Upper lobe of left lung (tissue), 6 donors: ENCODE measurements around the gene ARMC8. TPM values are rescaled to one million over a fixed set of nuclear protein-coding genes. Genes with fewer than 3 reads are reported as not detected.

ENCODE experiments used
- ATAC-seq, 2 donors: fragments of 200-7000 bp; cut with Tn5 transposase; one replicate each; pipeline ENCODE4 v1.9.1; 2022; ENCODE audit warnings: mild to moderate bottlenecking in 2 of 2, moderate library complexity in 2 of 2; ENCODE audit not compliant: low FRiP score in 2 of 2
- DNase-seq, 2 donors: peaks; one replicate each; pipeline ENCODE4 v3.0.0-alpha.2; 2019 to 2020
- H3K27ac ChIP-seq, 4 donors: fragments of 200-600 bp; sonication (generic); one replicate each; pipeline ENCODE4 v1.5.1; 2016 to 2019
- H3K27me3 ChIP-seq, 4 donors: fragments of 200-600 bp; sonication (generic); one replicate each; pipeline ENCODE4 v1.5.1; 2017 to 2019
- H3K36me3 ChIP-seq, 4 donors: fragments of 200-600 bp; sonication (generic); one replicate each; pipeline ENCODE4 v1.5.1; 2016 to 2019
- H3K4me1 ChIP-seq, 4 donors: fragments of 200-600 bp; sonication (generic); one replicate each; pipeline ENCODE4 v1.5.1; 2018 to 2019
- H3K4me3 ChIP-seq, 4 donors: fragments of 200-600 bp; sonication (generic); one replicate each; pipeline ENCODE4 v1.5.1; 2017 to 2019; ENCODE audit warnings: mild to moderate bottlenecking in 2 of 4, moderate library complexity in 1 of 4
- H3K9me3 ChIP-seq, 4 donors: fragments of 200-600 bp; sonication (generic); one replicate each; pipeline ENCODE4 v1.5.1; 2018 to 2019
- CTCF ChIP-seq, 6 experiments: fragments of 450-650 bp in 4 of 6; fragments of 200-600 bp in 2 of 6; sonication (generic) in 2 of 6; IDR thresholded peaks; one replicate each; pipeline ENCODE4 v1.5.1; 2016 to 2019; ENCODE audit warnings: antibody characterized with exemption in 6 of 6
- EP300 ChIP-seq, 4 donors: sonication (generic); formaldehyde crosslinking; IDR thresholded peaks; one replicate each; pipeline ENCODE4 v1.5.1; 2017; ENCODE audit warnings: antibody characterized with exemption in 4 of 4, control low read depth in 2 of 4
- POLR2A ChIP-seq, 4 donors: fragments of 450-650 bp; IDR thresholded peaks; one replicate each; pipeline ENCODE4 v1.5.1; 2016 to 2017; ENCODE audit warnings: antibody characterized with exemption in 4 of 4, mild to moderate bottlenecking in 2 of 4
- POLR2AphosphoS5 ChIP-seq, 2 donors: sonication (generic); formaldehyde crosslinking; IDR thresholded peaks; one replicate each; pipeline ENCODE4 v1.5.1; 2017; ENCODE audit warnings: antibody characterized with exemption in 2 of 2
- WGBS, 2 donors: methylation state at CpG; one replicate each; pipeline ENCODE4 v1.1.5; 2017 to 2018; 5-methylcytosine and 5-hydroxymethylcytosine counted together
- total RNA-seq, 6 donors: library from RNA; depleted of rRNA in 4 of 6; stranded (reverse); fragments of >200 nt in 4 of 6; gene quantifications; one replicate each; pipeline versions ENCODE4 v1.1.0 to v1.2.1, GENCODE V29; 2016 to 2021
- donor health status: DM: no; HTN: no; CAD: no; lungs with moderate emphysema.
- donor health status: DM: no; HTN: yes; CAD: no; lungs with severe emphysema.

The ARMC8 gene
- total RNA-seq, 6 donors from 2014 or later: 40.2 to 67.4 (median 48.1) TPM

GRCh38 chr3:138296639-138297038, 109.5 kb downstream of the ARMC8 start:
- ATAC-seq (no peak), DNase-seq (no peak)
- Histone ChIP-seq H3K4me3 (no peak overlapping the region), H3K36me3 (peaks cover 0 to 71% (median 41%) of the 10 kb centered on the region in 4 donors), H3K27me3 (no peaks in the 10 kb centered on the region), H3K27ac (no peak overlapping the region), H3K9me3 (no peaks in the 10 kb centered on the region), H3K4me1 (no peaks in the 10 kb centered on the region)
- 82 to 96% methylated on average over 1 of the region's 1 CpG for WGBS, 2 donors
- TF ChIP-seq EP300 (IDR thresholded peaks at IDR 0.05) (no peak), CTCF (IDR thresholded peaks at IDR 0.05) (no peak), POLR2A (IDR thresholded peaks at IDR 0.05) (no peak), POLR2AphosphoS5 (IDR thresholded peaks at IDR 0.05) (no peak)

GRCh38 chr3:138297059-138297607, 110.0 kb downstream of the ARMC8 start:
- Histone ChIP-seq H3K27me3 (no peaks in the 10 kb centered on the region), H3K4me1 (no peaks in the 10 kb centered on the region), H3K9me3 (no peaks in the 10 kb centered on the region), H3K36me3 (peaks cover 0 to 66% (median 36%) of the 10 kb centered on the region in 4 donors), H3K4me3 (no peak overlapping the region), H3K27ac (no peak overlapping the region)
- no peak for DNase-seq
- 82 to 88% methylated on average over 5 of the region's 5 CpGs for WGBS, 2 donors
- TF ChIP-seq POLR2A (IDR thresholded peaks at IDR 0.05) (no peak), CTCF (IDR thresholded peaks at IDR 0.05) (no peak), EP300 (IDR thresholded peaks at IDR 0.05) (no peak)
- no peak for ATAC-seq

GRCh38 chr3:138297876-138298275, 110.8 kb downstream of the ARMC8 start:
- Histone ChIP-seq H3K36me3 (peaks cover 0 to 59% (median 32%) of the 10 kb centered on the region in 4 donors), H3K27me3 (no peaks in the 10 kb centered on the region), H3K27ac (no peak overlapping the region), H3K4me1 (no peaks in the 10 kb centered on the region), H3K4me3 (no peak overlapping the region), H3K9me3 (no peaks in the 10 kb centered on the region)
- no peak for ATAC-seq
- no peak for DNase-seq
- TF ChIP-seq EP300 (IDR thresholded peaks at IDR 0.05) (no peak), POLR2A (IDR thresholded peaks at IDR 0.05) (no peak), POLR2AphosphoS5 (IDR thresholded peaks at IDR 0.05) (no peak), CTCF (IDR thresholded peaks at IDR 0.05) (no peak)
- 95 to 97% methylated on average over 1 of the region's 1 CpG for WGBS, 2 donors

GRCh38 chr3:138300647-138301046, 113.5 kb downstream of the ARMC8 start:
- TF ChIP-seq POLR2AphosphoS5 (IDR thresholded peaks at IDR 0.05) (no peak), EP300 (IDR thresholded peaks at IDR 0.05) (no peak), POLR2A (IDR thresholded peaks at IDR 0.05) (no peak), CTCF (IDR thresholded peaks at IDR 0.05) (no peak)
- Histone ChIP-seq H3K4me1 (no peaks in the 10 kb centered on the region), H3K27ac (no peak overlapping the region), H3K4me3 (no peak overlapping the region), H3K9me3 (no peaks in the 10 kb centered on the region), H3K27me3 (no peaks in the 10 kb centered on the region), H3K36me3 (peaks cover 0 to 31% (median 21%) of the 10 kb centered on the region in 4 donors)
- 71 to 72% methylated on average over 2 of the region's 2 CpGs for WGBS, 2 donors
- no peak for DNase-seq
- ATAC-seq: no peak

GRCh38 chr3:138303474-138303873, 116.4 kb downstream of the ARMC8 start:
- H3K4me3 ChIP-seq: no peak overlapping the region
- no peaks in the 10 kb centered on the region for H3K4me1 ChIP-seq
- H3K27ac ChIP-seq: no peak overlapping the region
- no peaks in the 10 kb centered on the region for H3K27me3 ChIP-seq
- DNase-seq: no peak
- peaks cover 0 to 5% (median 5%) of the 10 kb centered on the region in 4 donors for H3K36me3 ChIP-seq
- peaks cover 0 to 10% (median 8%) of the 10 kb centered on the region in 4 donors for H3K9me3 ChIP-seq
- WGBS, 2 donors: 91 to 92% methylated on average over 6 of the region's 6 CpGs
- ATAC-seq: no peak
- TF ChIP-seq POLR2A (IDR thresholded peaks at IDR 0.05) (no peak), POLR2AphosphoS5 (IDR thresholded peaks at IDR 0.05) (no peak), EP300 (IDR thresholded peaks at IDR 0.05) (no peak), CTCF (IDR thresholded peaks at IDR 0.05) (no peak)
